GM12878 (cell line): ENCODE data around the gene ABL1. TPM values are rescaled to one million over a fixed set of nuclear protein-coding genes. Genes with fewer than 3 reads are reported as not detected.

Experiments
- ZBTB40 ChIP-seq: fragments of 450-650 bp; IDR thresholded peaks from 2 replicates; pipeline ENCODE4 v1.6.1; 2016; ENCODE audit warnings: mild to moderate bottlenecking, moderate library complexity, borderline replicate concordance
- ZNF687 ChIP-seq: fragments of 450-650 bp; IDR thresholded peaks from 2 replicates; pipeline ENCODE4 v1.6.1; 2017; ENCODE audit warnings: mild to moderate bottlenecking, moderate library complexity
- polyA plus RNA-seq, 11 experiments: library from polyadenylated mRNA; depleted of rRNA in 4 of 11; unstranded in 6 of 11; stranded (reverse) in 5 of 11; fragments of >200 nt; fragmentation: Nextera tagmentation in 4 of 11; fragmentation: Illumina TruSeq in 1 of 11; extraction: Ambion mirVana in 4 of 11; extraction: Trizol in 1 of 11; gene quantifications; 1 replicate in 1 of 11; 2 replicates in 10 of 11; pipeline versions ENCODE4 v1.2.1 to v1.2.3, GENCODE V29; 2011 to 2016; ENCODE audit warnings: inconsistent platforms in 2 of 11, missing spikeins in 2 of 11, low read depth in 1 of 11
- total RNA-seq, 4 experiments: library from RNA; depleted of rRNA in 3 of 4; stranded (reverse); fragments of >200 nt in 3 of 4; fragmentation: Illumina TruSeq in 1 of 4; extraction: Trizol in 1 of 4; gene quantifications; 2 replicates each; pipeline versions ENCODE4 v1.2.1 to v1.2.3, GENCODE V29; 2013 to 2021

The ABL1 gene
- total and polyA plus RNA-seq, 10 of the 15 experiments (the other 5 are each of a cell fraction or from before 2014, with no cell fraction given), result 0.79 to 51.5 (median 16.3) TPM

GRCh38 chr9:130931508-130932254 is 96.6 kb downstream of the ABL1 start (continued):
- TF ChIP-seq ZBTB40, result no peak
- TF ChIP-seq ZNF687, result 0 out of 2 replicates have a peak, but pooled peaks have one; percentile 21
